Measurements from ENCODE around the gene GPC1.
"Not testable (repeated sequence)": the region's sequence is repeated elsewhere in the genome, so short reads cannot be mapped to it uniquely, and the experiment has no call there.

GPC1 gene

GRCh38 chr2:240468303-240469238, 33.1 kb downstream of the GPC1 start:
- no peak for DNase-seq (ENCODE audit: low read depth)

GRCh38 chr2:240469239-240469636, 33.8 kb downstream of the GPC1 start:
- DNase-seq (ENCODE audit: low read depth) = no peak

- no peak for DNase-seq (ENCODE audit: low read depth)
These were observed 34.3 kb downstream of the GPC1 start for GRCh38 chr2:240469740-240470139.

- no peak for DNase-seq (ENCODE audit: low read depth)
These were observed 36.8 kb downstream of the GPC1 start for GRCh38 chr2:240472078-240472790.

GRCh38 chr2:240473211-240473610, 37.7 kb downstream of the GPC1 start:
- DNase-seq (ENCODE audit: low read depth) = no peak

- no peak for DNase-seq (ENCODE audit: low read depth)
These were observed 42.5 kb downstream of the GPC1 start for GRCh38 chr2:240477916-240478315.

- DNase-seq (ENCODE audit: low read depth) = no peak
These were observed 43.1 kb downstream of the GPC1 start for GRCh38 chr2:240478346-240479110.

GRCh38 chr2:240479111-240479501, 43.6 kb downstream of the GPC1 start:
- DNase-seq (ENCODE audit: low read depth) = no peak

GRCh38 chr2:240480834-240481623, 45.6 kb downstream of the GPC1 start:
- DNase-seq (ENCODE audit: low read depth) = no peak

GRCh38 chr2:240481720-240482119, 46.3 kb downstream of the GPC1 start:
- no peak for DNase-seq (ENCODE audit: low read depth)

- DNase-seq (ENCODE audit: low read depth) = no peak
These were observed 46.7 kb downstream of the GPC1 start for GRCh38 chr2:240482141-240482540.

- no peak for DNase-seq (ENCODE audit: low read depth)
These were observed 56.0 kb downstream of the GPC1 start for GRCh38 chr2:240491483-240491882.

GRCh38 chr2:240494194-240494793, 58.8 kb downstream of the GPC1 start:
- no peak for DNase-seq (ENCODE audit: low read depth)

GRCh38 chr2:240494942-240495341, 59.5 kb downstream of the GPC1 start:
- DNase-seq (ENCODE audit: low read depth) = not testable (repeated sequence)

- peak; percentile 11 for DNase-seq (ENCODE audit: low read depth)
These were observed 61.6 kb downstream of the GPC1 start for GRCh38 chr2:240497082-240497481.

- DNase-seq (ENCODE audit: low read depth) = no peak
These were observed 62.9 kb downstream of the GPC1 start for GRCh38 chr2:240498171-240498957.

- no peak for DNase-seq (ENCODE audit: low read depth)
These were observed 63.4 kb downstream of the GPC1 start for GRCh38 chr2:240498958-240499260.

GRCh38 chr2:240499309-240500301, 64.1 kb downstream of the GPC1 start:
- DNase-seq (ENCODE audit: low read depth) = no peak
